ENCODE data around the gene EXOSC2. TPM values are rescaled to one million over a fixed set of nuclear protein-coding genes. Genes with fewer than 3 reads are reported as not detected.

Gene EXOSC2
- polyA plus RNA-seq, 1 donor (not counting 4 experiments of a cell fraction or from before 2014, with no cell fraction given) = 37.5 TPM

- FAIRE-seq (no peak), DNase-seq (ENCODE audit: low read depth, low spot score) (no peak)
- H3K27ac ChIP-seq (ENCODE audit: control insufficient read depth, insufficient read depth, low read length) = no peak overlapping the region
- no peak overlapping the region for H3K9ac ChIP-seq (ENCODE audit: control insufficient read depth, extremely low read depth, insufficient read depth, low read length)
- H2AFZ ChIP-seq (ENCODE audit: control insufficient read depth, low read length) = no peak overlapping the region
- no peaks in the 10 kb centered on the region for H3K36me3 ChIP-seq (ENCODE audit: control insufficient read depth in 2 of 2, extremely low read depth in 1 of 2, insufficient read depth in 2 of 2, low read length in 2 of 2)
- TF ChIP-seq CTCF (optimal IDR thresholded peaks at IDR 0.05 in 1 of 3, IDR thresholded peaks at IDR 0.05 in 1 of 3, conservative IDR thresholded peaks at IDR 0.05 in 1 of 3; ENCODE audit: extremely low read depth in 1 of 3, insufficient read depth in 2 of 3, low read length in 3 of 3) (no peak), EZH2 (IDR thresholded peaks at IDR 0.05; ENCODE audit: low read length) (no peak)
- H3K4me3 ChIP-seq (ENCODE audit: control insufficient read depth in 2 of 3, extremely low read depth in 1 of 3, insufficient read depth in 2 of 3, low read depth in 1 of 3, low read length in 3 of 3) = no peak overlapping the region
- no peak overlapping the region for H3K4me2 ChIP-seq (ENCODE audit: control insufficient read depth, extremely low read depth, insufficient read depth, low read depth, low read length)
- no peaks in the 10 kb centered on the region for H3K4me1 ChIP-seq (ENCODE audit: control insufficient read depth, extremely low read depth, insufficient read depth, low read length)
- H3K79me2 ChIP-seq (ENCODE audit: control insufficient read depth, insufficient read depth, low read length) = no peaks in the 10 kb centered on the region
- H3K27me3 ChIP-seq (ENCODE audit: control insufficient read depth, extremely low read depth, insufficient read depth, low read length) = no peaks in the 10 kb centered on the region
- no peaks in the 10 kb centered on the region for H4K20me1 ChIP-seq (ENCODE audit: control insufficient read depth, extremely low read depth, insufficient read depth, low read length)
- dilution Hi-C loops (cut with MboI; ENCODE audit: extremely low pct_ligation_motif_present, low sequenced_read_pairs) = no loop called here
- H3K9me3 ChIP-seq (ENCODE audit: control insufficient read depth, low read depth, low read length) = no peaks in the 10 kb centered on the region
- H3K9me1 ChIP-seq (ENCODE audit: control insufficient read depth, extremely low read depth, insufficient read depth, low read length) = no peaks in the 10 kb centered on the region
Measured at GRCh38 chr9:130687615-130688014, 6.0 kb upstream of the EXOSC2 start.

GRCh38 chr9:130688072-130688471, 5.5 kb upstream of the EXOSC2 start:
- H2AFZ ChIP-seq (ENCODE audit: control insufficient read depth, low read length) = no peak overlapping the region
- no peaks in the 10 kb centered on the region for H3K36me3 ChIP-seq (ENCODE audit: control insufficient read depth in 2 of 2, extremely low read depth in 1 of 2, insufficient read depth in 2 of 2, low read length in 2 of 2)
- H3K27me3 ChIP-seq (ENCODE audit: control insufficient read depth, extremely low read depth, insufficient read depth, low read length) = no peaks in the 10 kb centered on the region
- no peaks in the 10 kb centered on the region for H3K9me1 ChIP-seq (ENCODE audit: control insufficient read depth, extremely low read depth, insufficient read depth, low read length)
- dilution Hi-C loops (cut with MboI; ENCODE audit: extremely low pct_ligation_motif_present, low sequenced_read_pairs) = no loop called here
- DNase-seq (ENCODE audit: low read depth, low spot score) = no peak
- FAIRE-seq = no peak
- H3K9me3 ChIP-seq (ENCODE audit: control insufficient read depth, low read depth, low read length) = no peaks in the 10 kb centered on the region
- H3K79me2 ChIP-seq (ENCODE audit: control insufficient read depth, insufficient read depth, low read length) = no peaks in the 10 kb centered on the region
- no peak overlapping the region for H3K27ac ChIP-seq (ENCODE audit: control insufficient read depth, insufficient read depth, low read length)
- TF ChIP-seq CTCF (optimal IDR thresholded peaks at IDR 0.05 in 1 of 3, IDR thresholded peaks at IDR 0.05 in 1 of 3, conservative IDR thresholded peaks at IDR 0.05 in 1 of 3; ENCODE audit: extremely low read depth in 1 of 3, insufficient read depth in 2 of 3, low read length in 3 of 3) (no peak), EZH2 (IDR thresholded peaks at IDR 0.05; ENCODE audit: low read length) (no peak)
- H3K4me3 ChIP-seq (ENCODE audit: control insufficient read depth in 2 of 3, extremely low read depth in 1 of 3, insufficient read depth in 2 of 3, low read depth in 1 of 3, low read length in 3 of 3) = no peak overlapping the region
- no peak overlapping the region for H3K9ac ChIP-seq (ENCODE audit: control insufficient read depth, extremely low read depth, insufficient read depth, low read length)
- H4K20me1 ChIP-seq (ENCODE audit: control insufficient read depth, extremely low read depth, insufficient read depth, low read length) = no peaks in the 10 kb centered on the region
- H3K4me2 ChIP-seq (ENCODE audit: control insufficient read depth, extremely low read depth, insufficient read depth, low read depth, low read length) = no peak overlapping the region
- peaks cover 2% of the 10 kb centered on the region for H3K4me1 ChIP-seq (ENCODE audit: control insufficient read depth, extremely low read depth, insufficient read depth, low read length)

Data from keratinocyte (primary cell).